GM12878 (cell line): Measurements from ENCODE around the gene FAP.

Experiments used
- ATF2 ChIP-seq: IDR thresholded peaks from 2 replicates; pipeline ENCODE4 v1.6.1; 2012; ENCODE audit warnings: low read length, inconsistent platforms
- CTCF ChIP-seq, 3 experiments: IDR thresholded peaks in 2 of 3; conservative IDR thresholded peaks in 1 of 3; 2 replicates each; pipeline ENCODE4 v1.5.1; 2011; ENCODE audit warnings: low read depth in 3 of 3, low read length in 3 of 3, mild to moderate bottlenecking in 3 of 3, control low read depth in 2 of 3, moderate library complexity in 2 of 3, inconsistent platforms in 1 of 3, mixed read lengths in 1 of 3; ENCODE audit not compliant: control insufficient read depth in 2 of 3, insufficient read depth in 1 of 3; ENCODE audit errors: extremely low read depth in 1 of 3
- EZH2 ChIP-seq: IDR thresholded peaks from 2 replicates; pipeline ENCODE4 v1.6.1; 2012; ENCODE audit warnings: low read depth, mild to moderate bottlenecking, control low read depth, inconsistent platforms, low read length, borderline replicate concordance; ENCODE audit not compliant: control insufficient read depth
- FOS ChIP-seq: IDR thresholded peaks from 3 replicates; pipeline ENCODE4 v1.6.1; 2011; ENCODE audit warnings: borderline replicate concordance; ENCODE audit not compliant: insufficient read length; ENCODE audit errors: extremely low read depth
- GABPA ChIP-seq: IDR thresholded peaks from 2 replicates; pipeline ENCODE4 v1.6.1; 2014; ENCODE audit warnings: antibody characterized with exemption, low read depth, mild to moderate bottlenecking, inconsistent platforms
- HDAC2 ChIP-seq: fragments of 200-600 bp; sonication (generic); IDR thresholded peaks from 2 replicates; pipeline ENCODE4 v1.6.1; 2017
- MAX ChIP-seq: IDR thresholded peaks from 2 replicates; pipeline ENCODE4 v1.6.1; 2012; ENCODE audit warnings: low read depth, low read length, improper control_type of control experiment
- MTA3 ChIP-seq: IDR thresholded peaks from 2 replicates; pipeline ENCODE4 v1.6.1; 2012; ENCODE audit warnings: low read length, inconsistent platforms, borderline replicate concordance
- POLR2A ChIP-seq: IDR thresholded peaks from 2 replicates; pipeline ENCODE4 v1.6.1; 2011; ENCODE audit warnings: low read depth, mild to moderate bottlenecking, low read length

- TF ChIP-seq ATF2, result no peak
- no peak for TF ChIP-seq EZH2
- no peak for TF ChIP-seq POLR2A
- TF ChIP-seq MTA3, result no peak
- no peak for TF ChIP-seq CTCF (IDR thresholded peaks at IDR 0.05 in 2 of 3, conservative IDR thresholded peaks at IDR 0.05 in 1 of 3; ENCODE audit: control insufficient read depth in 2 of 3, extremely low read depth in 1 of 3, insufficient read depth in 1 of 3, low read depth in 3 of 3, low read length in 3 of 3)
- no peak for TF ChIP-seq HDAC2
- no peak for TF ChIP-seq FOS
- TF ChIP-seq GABPA, result no peak
- TF ChIP-seq MAX, result no peak
These were observed 58.3 kb downstream of the FAP start for GRCh38 chr2:162184821-162185450.
